HTR-8/SVneo (cell line): Measurements from ENCODE around the gene LDB2.
"Not testable (repeated sequence)": the region's sequence is repeated elsewhere in the genome, so short reads cannot be mapped to it uniquely, and the experiment has no call there.

Experiments
- DNase-seq: peaks from one replicate; pipeline ENCODE4 v3.0.0; 2011; ENCODE audit warnings: low spot score, mixed read lengths; ENCODE audit not compliant: insufficient read length
- FAIRE-seq: peaks from 2 replicates; lab custom pipeline; 2011; peaks lifted over from hg19 to GRCh38; lab: Jason Lieb, UNC

The LDB2 gene

GRCh38 chr4:16897991-16898827, at the start of gene LDB2:
Gene LDB2, minus strand, starts transcription at chr4:16898645.
- DNase-seq (no peak), FAIRE-seq (no peak)

GRCh38 chr4:16942491-16942890, 44.0 kb upstream of the LDB2 start:
- no peak for DNase-seq
- FAIRE-seq: no peak

GRCh38 chr4:16939178-16939577, 40.7 kb upstream of the LDB2 start:
- DNase-seq (no peak), FAIRE-seq (no peak)

GRCh38 chr4:16938512-16939040, 40.1 kb upstream of the LDB2 start:
- FAIRE-seq (no peak), DNase-seq (no peak)

GRCh38 chr4:16931339-16932305, 33.2 kb upstream of the LDB2 start:
- DNase-seq: no peak
- no peak for FAIRE-seq

GRCh38 chr4:16926214-16926613, 27.8 kb upstream of the LDB2 start:
- DNase-seq (no peak), FAIRE-seq (no peak)

GRCh38 chr4:16918716-16919115, 20.3 kb upstream of the LDB2 start:
- DNase-seq, FAIRE-seq: not testable (repeated sequence)

GRCh38 chr4:16916719-16917337, 18.4 kb upstream of the LDB2 start:
- FAIRE-seq (no peak), DNase-seq (peak; percentile 34)

- no peak for FAIRE-seq
- no peak for DNase-seq
Observed at GRCh38 chr4:16916031-16916430, 17.6 kb upstream of the LDB2 start.

- FAIRE-seq: no peak
- DNase-seq: no peak
Observed at GRCh38 chr4:16914208-16914607, 15.8 kb upstream of the LDB2 start.

GRCh38 chr4:16912896-16913295, 14.5 kb upstream of the LDB2 start:
- DNase-seq (no peak), FAIRE-seq (no peak)

GRCh38 chr4:16909281-16909680, 10.8 kb upstream of the LDB2 start:
- FAIRE-seq: no peak
- DNase-seq: no peak

GRCh38 chr4:16908377-16909021, 10.1 kb upstream of the LDB2 start:
- DNase-seq (no peak), FAIRE-seq (no peak)

- no peak for FAIRE-seq
- DNase-seq: no peak
Observed at GRCh38 chr4:16900325-16900724, 1.9 kb upstream of the LDB2 start.

- DNase-seq (no peak), FAIRE-seq (no peak)
Observed at GRCh38 chr4:16896881-16897750, 1.3 kb downstream of the LDB2 start.

GRCh38 chr4:16894406-16894805, 4.0 kb downstream of the LDB2 start:
- DNase-seq (no peak), FAIRE-seq (no peak)

GRCh38 chr4:16893141-16893651, 5.2 kb downstream of the LDB2 start:
- FAIRE-seq (no peak), DNase-seq (no peak)

- FAIRE-seq (no peak), DNase-seq (no peak)
Observed at GRCh38 chr4:16890651-16891050, 7.8 kb downstream of the LDB2 start.

- DNase-seq (no peak), FAIRE-seq (no peak)
Observed at GRCh38 chr4:16889945-16890344, 8.5 kb downstream of the LDB2 start.
